K562 (cell line): ENCODE measurements around the gene CUEDC2. TPM values are rescaled to one million over a fixed set of nuclear protein-coding genes. Genes with fewer than 3 reads are reported as not detected.
A peak's percentile ranks its signal among the peaks of the same experiment; 100 is the strongest.

ENCODE experiments used
- ADNP ChIP-seq: fragments of 200-800 bp; sonication (Bioruptor generic); IDR thresholded peaks from 2 replicates; pipeline ENCODE4 v1.6.1; 2016; ENCODE audit warnings: missing genetic modification characterization, missing compliant biosample characterization
- BRF2 ChIP-seq: IDR thresholded peaks from 3 replicates; pipeline ENCODE4 v1.6.1; 2011; ENCODE audit warnings: borderline replicate concordance, mild to moderate bottlenecking; ENCODE audit not compliant: insufficient read length, insufficient read depth
- CCNT2 ChIP-seq: IDR thresholded peaks from 2 replicates; pipeline ENCODE4 v1.6.1; 2011; ENCODE audit warnings: borderline replicate concordance, low read depth, mild to moderate bottlenecking, moderate library complexity, mixed read lengths, low read length; ENCODE audit not compliant: insufficient read length; ENCODE audit errors: extremely low read depth
- CREM ChIP-seq: IDR thresholded peaks from 2 replicates; pipeline ENCODE4 v1.6.1; 2014; ENCODE audit warnings: antibody characterized with exemption, low read depth
- DDX20 ChIP-seq: fragments of 450-650 bp; IDR thresholded peaks from 2 replicates; pipeline ENCODE4 v1.6.1; 2016; ENCODE audit warnings: missing genetic modification characterization, low read depth, mild to moderate bottlenecking, missing compliant biosample characterization, moderate library complexity
- EGR1 ChIP-seq: fragments of 450-650 bp; conservative IDR thresholded peaks from 2 replicates; pipeline ENCODE4 v1.6.1; 2017; ENCODE audit warnings: mild to moderate bottlenecking
- FOXO4 ChIP-seq: fragments of 450-650 bp; formaldehyde crosslinking; IDR thresholded peaks from 2 replicates; pipeline ENCODE4 v1.4.0; 2020; ENCODE audit warnings: mild to moderate bottlenecking, moderate library complexity
- JUN ChIP-seq, 2 experiments: sonication (generic) in 1 of 2; formaldehyde crosslinking in 1 of 2; IDR thresholded peaks; 2 replicates each; pipeline versions ENCODE4 v1.6.1 to v1.8.0; 2012 to 2022; ENCODE audit warnings: borderline replicate concordance in 2 of 2, mild to moderate bottlenecking in 2 of 2, improper control_type of control experiment in 1 of 2, low read depth in 1 of 2, low read length in 1 of 2, missing genetic modification reagents in 1 of 2
- MBD2 ChIP-seq: sonication (generic); IDR thresholded peaks from 2 replicates; pipeline ENCODE4 v1.6.1; 2016; ENCODE audit warnings: low read depth, borderline replicate concordance
- NELFE ChIP-seq: IDR thresholded peaks from 2 replicates; pipeline ENCODE4 v1.6.1; 2011; ENCODE audit warnings: mild to moderate bottlenecking; ENCODE audit not compliant: insufficient read depth, insufficient read length
- NFE2 ChIP-seq: IDR thresholded peaks from 2 replicates; pipeline ENCODE4 v1.6.1; 2014; ENCODE audit warnings: antibody characterized with exemption, low read depth
- NR4A1 ChIP-seq, 2 experiments: fragments of 250-450 bp in 1 of 2; fragments of 450-650 bp in 1 of 2; sonication (Bioruptor Pico) in 1 of 2; IDR thresholded peaks; 2 replicates each; pipeline versions ENCODE4 v1.4.0 to v1.6.1; 2016 to 2020; ENCODE audit warnings: mild to moderate bottlenecking in 2 of 2, missing compliant biosample characterization in 1 of 2, missing genetic modification characterization in 1 of 2, moderate library complexity in 1 of 2
- RB1 ChIP-seq: fragments of 450-650 bp; IDR thresholded peaks from 2 replicates; pipeline ENCODE4 v1.6.1; 2017; ENCODE audit warnings: low read depth, mild to moderate bottlenecking
- RBM14 ChIP-seq: fragments of 200-400 bp; formaldehyde crosslinking; IDR thresholded peaks from 2 replicates; pipeline ENCODE4 v1.6.1; 2018; ENCODE audit warnings: low read depth, mild to moderate bottlenecking, low read length, moderate library complexity, borderline replicate concordance; ENCODE audit not compliant: insufficient read depth
- SIN3A ChIP-seq, 2 experiments: fragments of 150-350 bp in 1 of 2; IDR thresholded peaks; 2 replicates each; pipeline ENCODE4 v1.6.1; 2011 to 2016; ENCODE audit warnings: borderline replicate concordance in 2 of 2, low read depth in 2 of 2, low read length in 2 of 2, mild to moderate bottlenecking in 2 of 2, moderate library complexity in 2 of 2; ENCODE audit not compliant: control insufficient read depth in 1 of 2
- SMAD1 ChIP-seq: fragments of 150-350 bp; IDR thresholded peaks from 2 replicates; pipeline ENCODE4 v1.6.1; 2014; ENCODE audit warnings: low read length, low read depth; ENCODE audit not compliant: partially characterized antibody
- STAT5B ChIP-seq: fragments of 250-450 bp; sonication (Bioruptor Pico); IDR thresholded peaks from 2 replicates; pipeline ENCODE4 v1.8.0; 2021; ENCODE audit warnings: mild to moderate bottlenecking, inconsistent platforms
- ZNF41 ChIP-seq: fragments of 250-450 bp; sonication (Bioruptor Pico); conservative IDR thresholded peaks from 2 replicates; pipeline ENCODE4 v1.4.0; 2020; ENCODE audit warnings: mild to moderate bottlenecking
- ZNF780A ChIP-seq: fragments of 250-450 bp; sonication (Bioruptor Pico); IDR thresholded peaks from 2 replicates; pipeline ENCODE4 v1.5.0; 2021; ENCODE audit warnings: mild to moderate bottlenecking
- ZNF79 ChIP-seq: fragments of 250-450 bp; sonication (Bioruptor Pico); IDR thresholded peaks from 2 replicates; pipeline ENCODE4 v1.4.0; 2020; ENCODE audit warnings: low read depth, mild to moderate bottlenecking, moderate library complexity
- polyA plus RNA-seq, 8 experiments: library from polyadenylated mRNA; depleted of rRNA in 4 of 8; stranded (reverse) in 5 of 8; unstranded in 3 of 8; fragments of >200 nt; fragmentation: Nextera tagmentation in 2 of 8; fragmentation: Illumina TruSeq in 1 of 8; extraction: Ambion mirVana in 2 of 8; extraction: Trizol in 1 of 8; gene quantifications; 2 replicates each; pipeline versions ENCODE4 v1.2.1 to v1.2.3, GENCODE V29; 2011 to 2014; ENCODE audit warnings: inconsistent platforms in 1 of 8, missing spikeins in 1 of 8
- total RNA-seq, 7 experiments: library from RNA; depleted of rRNA in 6 of 7; stranded (reverse); fragments of >200 nt in 6 of 7; fragmentation: Illumina TruSeq in 2 of 7; extraction: Trizol in 2 of 7; gene quantifications; 2 replicates each; pipeline versions ENCODE4 v1.2.1 to v1.2.3, GENCODE V29; 2011 to 2021; ENCODE audit warnings: low replicate concordance in 1 of 7
- TF ChIP-seq, protein P1 (sequence below): fragments of 250-450 bp; sonication (Bioruptor Pico); IDR thresholded peaks from 2 replicates; pipeline ENCODE4 v1.9.0; 2021; ENCODE audit warnings: mild to moderate bottlenecking, inconsistent platforms

Gene CUEDC2
- total and polyA plus RNA-seq, 9 of the 15 experiments (the other 6 are each of a cell fraction or from before 2014, with no cell fraction given), result 8.5 to 48.9 (median 27.4) TPM

- TF ChIP-seq, protein P1, sequence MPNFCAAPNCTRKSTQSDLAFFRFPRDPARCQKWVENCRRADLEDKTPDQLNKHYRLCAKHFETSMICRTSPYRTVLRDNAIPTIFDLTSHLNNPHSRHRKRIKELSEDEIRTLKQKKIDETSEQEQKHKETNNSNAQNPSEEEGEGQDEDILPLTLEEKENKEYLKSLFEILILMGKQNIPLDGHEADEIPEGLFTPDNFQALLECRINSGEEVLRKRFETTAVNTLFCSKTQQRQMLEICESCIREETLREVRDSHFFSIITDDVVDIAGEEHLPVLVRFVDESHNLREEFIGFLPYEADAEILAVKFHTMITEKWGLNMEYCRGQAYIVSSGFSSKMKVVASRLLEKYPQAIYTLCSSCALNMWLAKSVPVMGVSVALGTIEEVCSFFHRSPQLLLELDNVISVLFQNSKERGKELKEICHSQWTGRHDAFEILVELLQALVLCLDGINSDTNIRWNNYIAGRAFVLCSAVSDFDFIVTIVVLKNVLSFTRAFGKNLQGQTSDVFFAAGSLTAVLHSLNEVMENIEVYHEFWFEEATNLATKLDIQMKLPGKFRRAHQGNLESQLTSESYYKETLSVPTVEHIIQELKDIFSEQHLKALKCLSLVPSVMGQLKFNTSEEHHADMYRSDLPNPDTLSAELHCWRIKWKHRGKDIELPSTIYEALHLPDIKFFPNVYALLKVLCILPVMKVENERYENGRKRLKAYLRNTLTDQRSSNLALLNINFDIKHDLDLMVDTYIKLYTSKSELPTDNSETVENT (CRISPR knock-in tag), result no peak
- TF ChIP-seq SMAD1 (peak; percentile 28), NELFE (peak; percentile 41), ZNF79 (no peak), MBD2 (peak; percentile 70), FOXO4 (CRISPR knock-in tag) (no peak), ADNP (no peak), SIN3A (IDR thresholded peaks at IDR 0.05; ENCODE audit: borderline replicate concordance in 2 of 2, control insufficient read depth in 1 of 2, low read depth in 2 of 2, low read length in 2 of 2) (peak in 1 of 2 experiments; percentile 50; a peak in 1 of 4 replicates), JUN (IDR thresholded peaks at IDR 0.05; ENCODE audit: borderline replicate concordance, low read depth, low read length) (no peak), JUN (CRISPR knock-in tag; IDR thresholded peaks at IDR 0.05; ENCODE audit: borderline replicate concordance) (no peak), NFE2 (no peak), BRF2 (no peak), DDX20 (no peak), STAT5B (CRISPR knock-in tag) (no peak), ZNF780A (CRISPR knock-in tag) (no peak), ZNF41 (no peak), CREM (0 out of 2 replicates have a peak, but pooled peaks have one; percentile 15), EGR1 (peak; percentile 91), NR4A1 (CRISPR knock-in tag; IDR thresholded peaks at IDR 0.05) (no peak), NR4A1 (tag; IDR thresholded peaks at IDR 0.05) (no peak), CCNT2 (no peak), RB1 (no peak), RBM14 (no peak)
These were observed 3.3 kb upstream of the CUEDC2 start (continued) for GRCh38 chr10:102435529-102436233.
